Gastroesophageal sphincter (tissue), 4 donors: ENCODE measurements around the gene XBP1. TPM values are rescaled to one million over a fixed set of nuclear protein-coding genes. Genes with fewer than 3 reads are reported as not detected.

Experiments used
- small RNA-seq, 4 donors: library from RNA; depleted of rRNA; stranded (forward); fragments of <200 nt; gene quantifications; one replicate each; pipeline ENCODE3, GENCODE V24; 2016
- total RNA-seq, 4 donors: library from RNA; depleted of rRNA; stranded (reverse); fragments of >200 nt; gene quantifications; one replicate each; pipeline ENCODE4 v1.1.0, GENCODE V29; 2016

The XBP1 gene
- total RNA-seq, 4 donors from 2014 or later = 55.9 to 129 (median 92.3) TPM

Small RNAs within 50 kb of the gene (small RNA-seq; reads per million reads assigned to genes)
- 0 reads per million in 4 donors for gene Z93930.1

Other genes starting within 250 kb of the XBP1 start
- 100 to 1,000 TPM in 1 of 4 donors, 10 to 100 TPM in 3; 35.1 to 138 (median 50.8) TPM for gene TTC28, start 120.7 kb downstream of the XBP1 start, total RNA-seq
- gene CHEK2, start 58.7 kb downstream of the XBP1 start, total RNA-seq = 10 to 100 TPM in 1 of 4 donors, 1 to 10 TPM in 3; 3.4 to 11.7 (median 4.8) TPM
- 10 to 100 TPM; 14.0 to 17.1 (median 15.0) TPM for gene HSCB, start 58.5 kb downstream of the XBP1 start, total RNA-seq
- gene CCDC117, start 27.9 kb downstream of the XBP1 start, total RNA-seq = 10 to 100 TPM; 23.2 to 34.2 (median 25.7) TPM
- 10 to 100 TPM; 14.8 to 27.7 (median 19.8) TPM for gene ZNRF3, start 83.0 kb upstream of the XBP1 start, total RNA-seq